HepG2 (cell line): ENCODE measurements around the gene MYORG. TPM values are rescaled to one million over a fixed set of nuclear protein-coding genes. Genes with fewer than 3 reads are reported as not detected.

Source experiments
- ATRX ChIP-seq: sonication (generic); formaldehyde crosslinking; IDR thresholded peaks from 2 replicates; pipeline ENCODE4 v1.4.0; 2020; ENCODE audit warnings: missing genetic modification reagents, borderline replicate concordance
- ESRRA ChIP-seq: sonication (generic); formaldehyde crosslinking; IDR thresholded peaks from 2 replicates; pipeline ENCODE4 v1.5.1; 2020; ENCODE audit warnings: mild to moderate bottlenecking, low read depth, missing genetic modification reagents
- IRF9 ChIP-seq: sonication (generic); formaldehyde crosslinking; IDR thresholded peaks from 2 replicates; pipeline ENCODE4 v1.8.0; 2022; ENCODE audit warnings: missing genetic modification reagents, mild to moderate bottlenecking, borderline replicate concordance
- KLF9 ChIP-seq: IDR thresholded peaks from 2 replicates; pipeline ENCODE4 v1.6.1; 2016; ENCODE audit warnings: low read depth
- ZFP82 ChIP-seq: sonication (generic); formaldehyde crosslinking; IDR thresholded peaks from 2 replicates; pipeline ENCODE4 v1.5.1; 2020; ENCODE audit warnings: mild to moderate bottlenecking, missing genetic modification reagents, borderline replicate concordance
- ZNF772 ChIP-seq: sonication (generic); formaldehyde crosslinking; IDR thresholded peaks from 2 replicates; pipeline ENCODE4 v1.5.0; 2020; ENCODE audit warnings: mild to moderate bottlenecking, missing genetic modification reagents
- ZNF780A ChIP-seq: sonication (generic); formaldehyde crosslinking; IDR thresholded peaks from 2 replicates; pipeline ENCODE4 v1.8.0; 2022; ENCODE audit warnings: mild to moderate bottlenecking, missing genetic modification reagents, moderate library complexity
- polyA plus RNA-seq, 8 experiments: library from polyadenylated mRNA; depleted of rRNA in 3 of 8; stranded (reverse) in 7 of 8; unstranded in 1 of 8; fragments of >200 nt; fragmentation: Illumina TruSeq in 4 of 8; extraction: Trizol in 4 of 8; gene quantifications; 2 replicates each; pipeline versions ENCODE4 v1.2.1 to v1.2.3, GENCODE V29; 2011 to 2016; ENCODE audit warnings: low read depth in 4 of 8, missing spikeins in 1 of 8, mixed read lengths in 1 of 8; ENCODE audit not compliant: insufficient read depth in 1 of 8
- total RNA-seq, 5 experiments: library from RNA; depleted of rRNA; stranded (reverse); fragments of >200 nt; fragmentation: Illumina TruSeq; extraction: Trizol; gene quantifications; 2 replicates each; pipeline ENCODE4 v1.2.3, GENCODE V29; 2016; ENCODE audit warnings: low read depth in 1 of 5
- TF ChIP-seq, protein P1 (sequence below): sonication (generic); formaldehyde crosslinking; IDR thresholded peaks from 2 replicates; pipeline ENCODE4 v1.4.0; 2020; ENCODE audit warnings: mild to moderate bottlenecking, missing genetic modification reagents
- TF ChIP-seq, protein P2 (sequence below): sonication (generic); formaldehyde crosslinking; IDR thresholded peaks from 2 replicates; pipeline ENCODE4; 2020; ENCODE audit warnings: missing genetic modification reagents, mild to moderate bottlenecking, borderline replicate concordance
- TF ChIP-seq, protein P3 (sequence below): sonication (generic); formaldehyde crosslinking; IDR thresholded peaks from 2 replicates; pipeline ENCODE4 v1.5.0; 2020; ENCODE audit warnings: mild to moderate bottlenecking, missing genetic modification reagents
- TF ChIP-seq, protein P4 (sequence below): sonication (generic); formaldehyde crosslinking; IDR thresholded peaks from 2 replicates; pipeline ENCODE4 v1.4.0; 2020; ENCODE audit warnings: missing genetic modification reagents, low read depth, mild to moderate bottlenecking, borderline replicate concordance

Gene MYORG
- total and polyA plus RNA-seq, 2 of the 13 experiments (the other 11 are each of a cell fraction or from before 2014, with no cell fraction given), result 11.1 to 22.4 TPM

DNA sequence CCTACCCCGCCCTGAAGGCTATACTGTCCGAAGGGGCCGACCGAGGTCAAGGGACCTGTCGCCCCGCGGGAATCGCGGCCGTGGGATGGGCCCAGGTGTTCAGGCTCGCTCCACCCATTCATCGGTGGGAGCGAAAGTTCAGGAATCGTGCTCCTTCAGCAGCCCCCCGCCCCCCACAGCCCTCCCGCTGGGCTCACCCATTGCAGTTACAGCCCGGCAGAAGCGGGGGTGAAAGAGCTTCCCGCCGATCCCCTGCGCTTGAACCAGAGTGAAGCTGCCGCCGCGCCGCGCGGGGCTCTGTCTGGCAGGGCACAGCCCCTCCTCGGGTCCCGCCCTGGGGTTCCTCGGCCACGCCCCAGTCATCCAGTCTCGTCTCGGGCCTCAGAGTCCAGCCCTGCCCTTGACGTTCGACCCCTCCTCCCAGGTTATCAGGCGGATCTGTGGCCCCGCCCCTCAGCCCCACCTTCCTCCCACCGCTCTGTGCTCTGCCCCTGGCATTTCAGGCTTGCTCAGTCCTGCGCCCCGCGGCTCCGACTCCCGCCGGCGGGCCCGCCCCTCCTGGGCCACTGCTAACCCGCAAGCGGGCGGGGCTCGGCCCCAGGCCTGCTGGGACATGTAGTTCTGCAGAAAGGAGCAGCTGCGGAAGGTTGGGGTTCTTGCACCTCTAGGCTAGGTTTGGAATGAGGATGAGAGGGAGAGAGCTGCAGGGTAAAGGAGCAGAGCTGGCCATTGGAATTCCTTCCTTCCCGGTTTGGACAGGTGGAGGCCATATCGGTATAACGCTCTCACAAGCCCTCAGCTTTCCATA lies at the start of gene MYORG (continued):
- TF ChIP-seq, protein P1, sequence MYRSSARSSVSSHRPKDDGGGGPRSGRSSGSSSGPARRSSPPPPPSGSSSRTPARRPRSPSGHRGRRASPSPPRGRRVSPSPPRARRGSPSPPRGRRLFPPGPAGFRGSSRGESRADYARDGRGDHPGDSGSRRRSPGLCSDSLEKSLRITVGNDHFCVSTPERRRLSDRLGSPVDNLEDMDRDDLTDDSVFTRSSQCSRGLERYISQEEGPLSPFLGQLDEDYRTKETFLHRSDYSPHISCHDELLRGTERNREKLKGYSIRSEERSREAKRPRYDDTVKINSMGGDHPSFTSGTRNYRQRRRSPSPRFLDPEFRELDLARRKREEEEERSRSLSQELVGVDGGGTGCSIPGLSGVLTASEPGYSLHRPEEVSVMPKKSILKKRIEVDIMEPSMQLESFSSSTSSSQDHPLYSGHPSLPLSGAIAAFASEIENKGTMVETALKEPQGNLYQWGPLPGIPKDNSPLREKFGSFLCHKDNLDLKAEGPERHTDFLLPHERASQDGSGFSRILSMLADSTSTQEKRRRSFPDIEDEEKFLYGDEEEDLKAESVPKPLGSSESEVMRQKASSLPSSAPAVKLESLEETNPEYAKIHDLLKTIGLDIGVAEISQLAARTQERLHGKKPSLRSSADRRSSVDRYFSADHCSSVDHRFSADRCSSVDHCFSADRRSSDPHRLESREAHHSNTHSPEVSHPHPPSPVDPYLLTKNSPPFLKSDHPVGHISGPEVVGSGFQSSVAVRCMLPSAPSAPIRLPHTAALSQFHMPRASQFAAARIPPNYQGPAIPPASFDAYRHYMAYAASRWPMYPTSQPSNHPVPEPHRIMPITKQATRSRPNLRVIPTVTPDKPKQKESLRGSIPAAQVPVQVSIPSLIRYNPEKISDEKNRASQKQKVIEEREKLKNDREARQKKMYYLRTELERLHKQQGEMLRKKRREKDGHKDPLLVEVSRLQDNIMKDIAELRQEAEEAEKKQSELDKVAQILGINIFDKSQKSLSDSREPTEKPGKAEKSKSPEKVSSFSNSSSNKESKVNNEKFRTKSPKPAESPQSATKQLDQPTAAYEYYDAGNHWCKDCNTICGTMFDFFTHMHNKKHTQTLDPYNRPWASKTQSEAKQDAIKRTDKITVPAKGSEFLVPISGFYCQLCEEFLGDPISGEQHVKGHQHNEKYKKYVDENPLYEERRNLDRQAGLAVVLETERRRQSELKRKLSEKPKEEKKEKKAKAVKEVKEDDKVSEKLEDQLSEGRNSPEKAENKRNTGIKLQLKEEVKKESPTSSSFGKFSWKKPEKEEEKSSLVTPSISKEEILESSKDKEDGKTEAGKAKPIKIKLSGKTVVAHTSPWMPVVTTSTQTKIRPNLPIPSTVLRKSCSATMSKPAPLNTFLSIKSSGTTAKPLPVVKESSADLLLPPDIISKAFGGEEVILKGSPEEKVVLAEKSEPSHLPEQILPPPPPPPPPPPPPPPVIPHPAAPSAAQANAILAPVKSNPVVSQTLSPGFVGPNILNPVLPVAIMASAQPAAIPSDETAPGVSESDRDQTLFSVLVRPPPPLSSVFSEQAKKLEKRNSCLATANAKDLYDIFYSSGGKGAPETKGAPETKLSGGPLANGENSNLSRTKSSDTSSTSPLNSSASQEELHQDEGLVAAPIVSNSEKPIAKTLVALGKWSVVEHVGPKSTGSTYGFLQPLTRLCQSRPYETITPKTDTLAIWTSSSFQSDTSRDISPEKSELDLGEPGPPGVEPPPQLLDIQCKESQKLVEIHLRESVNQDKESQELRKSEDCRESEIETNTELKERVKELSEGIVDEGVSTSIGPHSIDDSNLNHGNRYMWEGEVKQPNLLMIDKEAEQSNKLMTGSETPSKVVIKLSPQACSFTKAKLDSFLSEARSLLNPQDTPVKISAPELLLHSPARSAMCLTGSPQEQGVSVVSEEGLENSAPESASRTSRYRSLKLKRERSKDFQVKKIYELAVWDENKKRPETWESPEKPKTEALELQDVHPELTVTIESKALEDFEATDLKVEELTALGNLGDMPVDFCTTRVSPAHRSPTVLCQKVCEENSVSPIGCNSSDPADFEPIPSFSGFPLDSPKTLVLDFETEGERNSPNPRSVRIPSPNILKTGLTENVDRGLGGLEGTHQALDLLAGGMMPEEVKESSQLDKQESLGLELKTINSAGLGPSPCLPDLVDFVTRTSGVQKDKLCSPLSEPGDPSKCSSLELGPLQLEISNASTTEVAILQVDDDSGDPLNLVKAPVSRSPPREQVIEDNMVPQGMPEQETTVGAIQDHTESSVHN (CRISPR knock-in tag), result 0 out of 2 replicates have a peak, but pooled peaks have one; percentile 27
- TF ChIP-seq ZNF780A, result no peak; the same call in 1 of the 2 replicates
- TF ChIP-seq, protein P2, sequence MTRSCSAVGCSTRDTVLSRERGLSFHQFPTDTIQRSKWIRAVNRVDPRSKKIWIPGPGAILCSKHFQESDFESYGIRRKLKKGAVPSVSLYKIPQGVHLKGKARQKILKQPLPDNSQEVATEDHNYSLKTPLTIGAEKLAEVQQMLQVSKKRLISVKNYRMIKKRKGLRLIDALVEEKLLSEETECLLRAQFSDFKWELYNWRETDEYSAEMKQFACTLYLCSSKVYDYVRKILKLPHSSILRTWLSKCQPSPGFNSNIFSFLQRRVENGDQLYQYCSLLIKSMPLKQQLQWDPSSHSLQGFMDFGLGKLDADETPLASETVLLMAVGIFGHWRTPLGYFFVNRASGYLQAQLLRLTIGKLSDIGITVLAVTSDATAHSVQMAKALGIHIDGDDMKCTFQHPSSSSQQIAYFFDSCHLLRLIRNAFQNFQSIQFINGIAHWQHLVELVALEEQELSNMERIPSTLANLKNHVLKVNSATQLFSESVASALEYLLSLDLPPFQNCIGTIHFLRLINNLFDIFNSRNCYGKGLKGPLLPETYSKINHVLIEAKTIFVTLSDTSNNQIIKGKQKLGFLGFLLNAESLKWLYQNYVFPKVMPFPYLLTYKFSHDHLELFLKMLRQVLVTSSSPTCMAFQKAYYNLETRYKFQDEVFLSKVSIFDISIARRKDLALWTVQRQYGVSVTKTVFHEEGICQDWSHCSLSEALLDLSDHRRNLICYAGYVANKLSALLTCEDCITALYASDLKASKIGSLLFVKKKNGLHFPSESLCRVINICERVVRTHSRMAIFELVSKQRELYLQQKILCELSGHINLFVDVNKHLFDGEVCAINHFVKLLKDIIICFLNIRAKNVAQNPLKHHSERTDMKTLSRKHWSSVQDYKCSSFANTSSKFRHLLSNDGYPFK (CRISPR knock-in tag), result no peak
- no peak for TF ChIP-seq ATRX (CRISPR knock-in tag)
- TF ChIP-seq ZNF772 (CRISPR knock-in tag), result 0 out of 2 replicates have a peak, but pooled peaks have one; percentile 17
- no peak for TF ChIP-seq IRF9 (CRISPR knock-in tag)
- no peak for TF ChIP-seq ZFP82
- 0 out of 2 replicates have a peak, but pooled peaks have one; percentile 39 for TF ChIP-seq ESRRA (CRISPR knock-in tag)
- TF ChIP-seq, protein P3, sequence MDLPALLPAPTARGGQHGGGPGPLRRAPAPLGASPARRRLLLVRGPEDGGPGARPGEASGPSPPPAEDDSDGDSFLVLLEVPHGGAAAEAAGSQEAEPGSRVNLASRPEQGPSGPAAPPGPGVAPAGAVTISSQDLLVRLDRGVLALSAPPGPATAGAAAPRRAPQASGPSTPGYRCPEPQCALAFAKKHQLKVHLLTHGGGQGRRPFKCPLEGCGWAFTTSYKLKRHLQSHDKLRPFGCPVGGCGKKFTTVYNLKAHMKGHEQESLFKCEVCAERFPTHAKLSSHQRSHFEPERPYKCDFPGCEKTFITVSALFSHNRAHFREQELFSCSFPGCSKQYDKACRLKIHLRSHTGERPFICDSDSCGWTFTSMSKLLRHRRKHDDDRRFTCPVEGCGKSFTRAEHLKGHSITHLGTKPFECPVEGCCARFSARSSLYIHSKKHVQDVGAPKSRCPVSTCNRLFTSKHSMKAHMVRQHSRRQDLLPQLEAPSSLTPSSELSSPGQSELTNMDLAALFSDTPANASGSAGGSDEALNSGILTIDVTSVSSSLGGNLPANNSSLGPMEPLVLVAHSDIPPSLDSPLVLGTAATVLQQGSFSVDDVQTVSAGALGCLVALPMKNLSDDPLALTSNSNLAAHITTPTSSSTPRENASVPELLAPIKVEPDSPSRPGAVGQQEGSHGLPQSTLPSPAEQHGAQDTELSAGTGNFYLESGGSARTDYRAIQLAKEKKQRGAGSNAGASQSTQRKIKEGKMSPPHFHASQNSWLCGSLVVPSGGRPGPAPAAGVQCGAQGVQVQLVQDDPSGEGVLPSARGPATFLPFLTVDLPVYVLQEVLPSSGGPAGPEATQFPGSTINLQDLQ (CRISPR knock-in tag), result no peak; the same call in 1 of the 2 replicates
- TF ChIP-seq, protein P4, sequence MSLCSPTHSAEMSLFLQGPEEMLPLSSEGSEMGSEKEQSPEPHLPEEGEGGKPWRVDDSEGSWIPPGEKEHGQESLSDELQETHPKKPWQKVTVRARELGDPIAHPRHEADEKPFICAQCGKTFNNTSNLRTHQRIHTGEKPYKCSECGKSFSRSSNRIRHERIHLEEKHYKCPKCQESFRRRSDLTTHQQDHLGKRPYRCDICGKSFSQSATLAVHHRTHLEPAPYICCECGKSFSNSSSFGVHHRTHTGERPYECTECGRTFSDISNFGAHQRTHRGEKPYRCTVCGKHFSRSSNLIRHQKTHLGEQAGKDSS (CRISPR knock-in tag), result no peak
- peak; percentile 54; the same call in 1 of the 2 replicates for TF ChIP-seq KLF9 (CRISPR knock-in tag)
